K562 (cell line): ENCODE data around the gene RER1. TPM values are rescaled to one million over a fixed set of nuclear protein-coding genes. Genes with fewer than 3 reads are reported as not detected.

Experiments
- ATAC-seq: fragments of 200-7000 bp; cut with Tn5 transposase; 3 replicates; pipeline ENCODE4 v1.9.1; 2020; ENCODE audit warnings: moderate library complexity
- BruUV-seq: library from RNA; stranded (reverse); fragments of 400-500 nt; replicated peaks from 2 replicates; lab custom pipeline; 2021; lab: Mats Ljungman, UMichigan
- CTCF ChIA-PET: fragments of 300-600 bp; formaldehyde crosslinking; extraction: SDS; loops from one replicate; lab custom pipeline; 2021; ENCODE audit warnings: low intra/inter-chr PET ratio; lab: Yijun Ruan, JAX
- POLR2A ChIA-PET: fragments of 300-600, 350-650 bp; sonication (Branson Sonifier 250); formaldehyde crosslinking; extraction: SDS; loops from one replicate; lab custom pipeline; 2021; ENCODE audit warnings: antibody characterized with exemption, inconsistent platforms; lab: Yijun Ruan, JAX
- DNase-seq, 4 experiments: peaks; one replicate each; pipeline versions ENCODE4 v3.0.0 to v3.0.0-alpha.2; 2011 to 2018; ENCODE audit warnings: low spot score in 3 of 4, mixed read lengths in 3 of 4; ENCODE audit errors: extremely low read depth in 1 of 4
- FAIRE-seq: peaks from 2 replicates; lab custom pipeline; 2011; peaks lifted over from hg19 to GRCh38; lab: Jason Lieb, UNC
- H2AFZ ChIP-seq: 2 replicates; pipeline ENCODE4 v1.6.0; 2011; ENCODE audit warnings: low read depth, low read length, control low read depth, inconsistent platforms
- H3K27ac ChIP-seq: fragments of 200-600 bp; 3 replicates; pipeline ENCODE4 v1.8.0; 2011; ENCODE audit warnings: low read depth, mild to moderate bottlenecking, control low read depth, inconsistent platforms, low read length, moderate library complexity, mixed read lengths; ENCODE audit errors: extremely low read depth
- H3K27me3 ChIP-seq, 2 experiments: fragments of 300-600 bp in 1 of 2; 2 replicates in 1 of 2; 3 replicates in 1 of 2; pipeline versions ENCODE4 v1.6.0 to v1.8.0; 2011; ENCODE audit warnings: inconsistent platforms in 2 of 2, low read length in 2 of 2, mild to moderate bottlenecking in 1 of 2, mixed read lengths in 1 of 2, moderate library complexity in 1 of 2; ENCODE audit not compliant: control insufficient read depth in 2 of 2, insufficient read depth in 2 of 2
- H3K36me3 ChIP-seq: fragments of 300-600 bp; 3 replicates; pipeline ENCODE4 v1.8.0; 2011; ENCODE audit warnings: mild to moderate bottlenecking, low read length, inconsistent platforms; ENCODE audit not compliant: control insufficient read depth, insufficient read depth
- H3K4me1 ChIP-seq, 2 experiments: fragments of 200-600 bp in 1 of 2; replicated peaks in 1 of 2; 2 replicates in 1 of 2; 3 replicates in 1 of 2; pipeline versions ENCODE4 v1.5.1 to v1.8.0; 2011; ENCODE audit warnings: inconsistent platforms in 2 of 2, low read length in 2 of 2, mild to moderate bottlenecking in 1 of 2, mixed read lengths in 1 of 2, moderate library complexity in 1 of 2; ENCODE audit not compliant: control insufficient read depth in 2 of 2, insufficient read depth in 2 of 2
- H3K4me2 ChIP-seq: 2 replicates; pipeline ENCODE4 v1.6.1; 2011; ENCODE audit warnings: low read length, control low read depth, inconsistent platforms, mixed read lengths; ENCODE audit not compliant: insufficient read depth
- H3K4me3 ChIP-seq: fragments of 200-600 bp; sonication (generic), shearing (Covaris generic); 2 replicates; pipeline ENCODE4 v1.5.1; 2016; ENCODE audit warnings: control low read depth, inconsistent platforms
- H3K79me2 ChIP-seq: fragments of 200-600 bp; 3 replicates; pipeline ENCODE4 v1.8.0; 2011; ENCODE audit warnings: low read length, inconsistent platforms; ENCODE audit not compliant: control insufficient read depth, insufficient read depth
- H3K9ac ChIP-seq, 2 experiments: 2 replicates each; pipeline versions ENCODE4 v1.6.0 to v1.6.1; 2011; ENCODE audit warnings: low read depth in 2 of 2, low read length in 2 of 2, control low read depth in 1 of 2, inconsistent platforms in 1 of 2, mild to moderate bottlenecking in 1 of 2, mixed read lengths in 1 of 2; ENCODE audit not compliant: insufficient read depth in 1 of 2
- H3K9me1 ChIP-seq: one replicate; pipeline ENCODE4 v1.6.0; 2011; ENCODE audit warnings: inconsistent platforms, mild to moderate bottlenecking, low read length, moderate library complexity; ENCODE audit not compliant: control insufficient read depth, insufficient read depth
- H3K9me3 ChIP-seq: replicated peaks from 2 replicates; pipeline ENCODE4 v1.5.1; 2011; ENCODE audit warnings: low read depth, low read length, inconsistent platforms; ENCODE audit not compliant: control insufficient read depth, insufficient read depth
- H4K20me1 ChIP-seq: replicated peaks from 2 replicates; pipeline ENCODE4 v1.6.1; 2011; ENCODE audit warnings: low read length, inconsistent platforms, mixed read lengths; ENCODE audit not compliant: control insufficient read depth, insufficient read depth
- ZFP30 ChIP-seq: fragments of 250-450 bp; sonication (Bioruptor Pico); IDR thresholded peaks from 2 replicates; pipeline ENCODE4 v1.8.0; 2022; ENCODE audit warnings: moderate library complexity, mild to moderate bottlenecking, inconsistent platforms, borderline replicate concordance
- WGBS: fragments of 100-300 bp; shearing (Covaris generic); methylation state at CpG from one replicate; pipeline ENCODE4 v1.1.6; 2016; ENCODE audit warnings: low coverage, mixed read lengths; ENCODE audit not compliant: insufficient coverage; ENCODE audit errors: missing lambda C conversion rate; 5-methylcytosine and 5-hydroxymethylcytosine counted together
- in situ Hi-C: fragments of 300-500 bp; cut with MboI; formaldehyde crosslinking; loops from 4 replicates; pipeline ENCODE4 v1.15.0; 2018; ENCODE audit warnings: inconsistent platforms, mixed read lengths
- intact Hi-C: fragments of 100-400 bp; cut with micrococcal nuclease; formaldehyde crosslinking; loops from 2 replicates; pipeline ENCODE4 v1.14.2; 2022
- polyA plus RNA-seq, 8 experiments: library from polyadenylated mRNA; depleted of rRNA in 4 of 8; stranded (reverse) in 5 of 8; unstranded in 3 of 8; fragments of >200 nt; fragmentation: Nextera tagmentation in 2 of 8; fragmentation: Illumina TruSeq in 1 of 8; extraction: Ambion mirVana in 2 of 8; extraction: Trizol in 1 of 8; gene quantifications; 2 replicates each; pipeline versions ENCODE4 v1.2.1 to v1.2.3, GENCODE V29; 2011 to 2014; ENCODE audit warnings: inconsistent platforms in 1 of 8, missing spikeins in 1 of 8
- total RNA-seq, 7 experiments: library from RNA; depleted of rRNA in 6 of 7; stranded (reverse); fragments of >200 nt in 6 of 7; fragmentation: Illumina TruSeq in 2 of 7; extraction: Trizol in 2 of 7; gene quantifications; 2 replicates each; pipeline versions ENCODE4 v1.2.1 to v1.2.3, GENCODE V29; 2011 to 2021; ENCODE audit warnings: low replicate concordance in 1 of 7
- TF ChIP-seq, protein P1 (sequence below): fragments of 450-650 bp; IDR thresholded peaks from 2 replicates; pipeline ENCODE4 v1.7.0; 2016; ENCODE audit warnings: borderline replicate concordance
- TF ChIP-seq, protein P2 (sequence below), 2 experiments: fragments of 450-650 bp in 1 of 2; sonication (generic) in 1 of 2; formaldehyde crosslinking in 1 of 2; IDR thresholded peaks in 1 of 2; conservative IDR thresholded peaks in 1 of 2; 2 replicates each; pipeline versions ENCODE4 v1.6.1 to v1.8.1; 2016 to 2023; ENCODE audit warnings: mild to moderate bottlenecking in 2 of 2, moderate library complexity in 2 of 2, inconsistent platforms in 1 of 2, missing genetic modification reagents in 1 of 2

Gene RER1
- total and polyA plus RNA-seq, 9 of the 15 experiments (the other 6 are each of a cell fraction or from before 2014, with no cell fraction given) = 19.6 to 354 (median 183) TPM

DNA sequence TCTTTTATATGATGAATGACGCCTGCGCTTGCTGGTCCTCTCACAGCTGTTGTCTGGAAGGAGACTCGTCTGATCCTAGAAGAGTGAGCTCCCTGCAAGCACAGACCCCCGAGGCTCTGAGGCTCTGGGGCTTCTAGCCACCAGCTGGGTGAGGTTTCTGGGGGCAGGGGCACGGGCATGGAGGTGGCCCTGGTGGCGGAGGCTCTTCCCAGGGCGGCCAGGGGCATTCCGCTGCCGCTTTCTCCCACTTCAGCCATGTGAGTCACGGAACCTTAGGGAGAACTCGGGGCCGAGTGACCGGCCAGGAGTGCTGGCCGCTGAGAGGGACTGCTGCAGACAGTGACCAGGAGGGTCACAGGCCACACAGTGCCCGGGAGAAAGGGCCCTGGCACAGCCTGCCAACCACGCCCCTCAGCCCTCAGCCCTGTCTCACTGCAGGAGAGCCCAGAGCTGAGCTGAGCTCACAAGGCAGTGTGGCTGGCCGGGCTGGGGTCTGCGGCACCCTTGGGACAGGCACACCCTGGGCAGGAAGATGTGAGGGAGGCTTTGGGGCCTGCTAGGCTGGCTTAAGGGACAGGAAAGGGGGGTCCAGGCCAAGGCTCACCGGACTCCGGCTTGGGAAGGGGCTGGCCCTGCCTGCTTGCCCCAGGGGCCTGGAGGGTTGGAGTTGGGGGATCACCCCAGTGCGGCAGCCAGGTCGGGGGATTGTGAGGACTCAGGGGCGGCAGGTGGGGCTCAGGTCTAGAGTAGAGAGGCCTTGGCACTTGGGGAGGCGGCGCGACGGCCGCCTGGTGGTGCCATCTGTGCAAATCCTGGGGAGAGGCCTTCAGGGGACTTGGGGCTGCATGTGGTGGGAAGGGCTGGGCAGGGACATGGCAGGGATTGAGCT, 36.0 kb upstream of the RER1 start:
- no peak for ATAC-seq
- no peaks in the 10 kb centered on the region for H3K36me3 ChIP-seq
- no peaks in the 10 kb centered on the region for H3K9me1 ChIP-seq
- H3K9me3 ChIP-seq = no peaks in the 10 kb centered on the region
- no peak overlapping the region for H3K4me3 ChIP-seq
- TF ChIP-seq, protein P1, sequence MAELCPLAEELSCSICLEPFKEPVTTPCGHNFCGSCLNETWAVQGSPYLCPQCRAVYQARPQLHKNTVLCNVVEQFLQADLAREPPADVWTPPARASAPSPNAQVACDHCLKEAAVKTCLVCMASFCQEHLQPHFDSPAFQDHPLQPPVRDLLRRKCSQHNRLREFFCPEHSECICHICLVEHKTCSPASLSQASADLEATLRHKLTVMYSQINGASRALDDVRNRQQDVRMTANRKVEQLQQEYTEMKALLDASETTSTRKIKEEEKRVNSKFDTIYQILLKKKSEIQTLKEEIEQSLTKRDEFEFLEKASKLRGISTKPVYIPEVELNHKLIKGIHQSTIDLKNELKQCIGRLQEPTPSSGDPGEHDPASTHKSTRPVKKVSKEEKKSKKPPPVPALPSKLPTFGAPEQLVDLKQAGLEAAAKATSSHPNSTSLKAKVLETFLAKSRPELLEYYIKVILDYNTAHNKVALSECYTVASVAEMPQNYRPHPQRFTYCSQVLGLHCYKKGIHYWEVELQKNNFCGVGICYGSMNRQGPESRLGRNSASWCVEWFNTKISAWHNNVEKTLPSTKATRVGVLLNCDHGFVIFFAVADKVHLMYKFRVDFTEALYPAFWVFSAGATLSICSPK = no peak
- no peak for TF ChIP-seq ZFP30
- TF ChIP-seq, protein P2, sequence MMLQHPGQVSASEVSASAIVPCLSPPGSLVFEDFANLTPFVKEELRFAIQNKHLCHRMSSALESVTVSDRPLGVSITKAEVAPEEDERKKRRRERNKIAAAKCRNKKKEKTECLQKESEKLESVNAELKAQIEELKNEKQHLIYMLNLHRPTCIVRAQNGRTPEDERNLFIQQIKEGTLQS (IDR thresholded peaks at IDR 0.05) = no peak
- TF ChIP-seq, protein P2 (CRISPR knock-in tag; conservative IDR thresholded peaks at IDR 0.05) = no peak
- 7% methylated on average over 27 of the region's 28 CpGs for WGBS
- H2AFZ ChIP-seq = no peak overlapping the region
- no peak overlapping the region; a peak in 1 of 4 replicates for H3K9ac ChIP-seq
- intact Hi-C loops = no loop called here
- in situ Hi-C loops = no loop called here
- FAIRE-seq = no peak
- H3K79me2 ChIP-seq = no peaks in the 10 kb centered on the region
- no peak overlapping the region for H3K27ac ChIP-seq
- peaks cover 94 to 100% of the 10 kb centered on the region in 2 experiments for H3K27me3 ChIP-seq
- no peak overlapping the region for H3K4me2 ChIP-seq
- no peak for DNase-seq
- H4K20me1 ChIP-seq = peaks cover 5% of the 10 kb centered on the region
- BruUV-seq = no TSS peak
- ChIA-PET CTCF (no interaction called here), POLR2A (interaction anchor here (0.6 kb wide), 2 partner anchors 11 to 1486 kb away, joined by 3 to 4 read pairs; no protein-coding TSS in a partner anchor)
- H3K4me1 ChIP-seq = peaks cover 0 to 36% of the 10 kb centered on the region in 2 experiments; a peak in 1 of 5 replicates
